HuH-7 (cell line): ENCODE results near the gene EFNA3.

Experiments
- DNase-seq: peaks from one replicate; pipeline ENCODE4 v3.0.0; 2011; ENCODE audit warnings: low spot score

Gene EFNA3

GRCh38 chr1:155068599-155068998 is 10.0 kb upstream of the EFNA3 start:
- no peak for DNase-seq

GRCh38 chr1:155069551-155070157 is 9.0 kb upstream of the EFNA3 start:
- DNase-seq: no peak

DNA sequence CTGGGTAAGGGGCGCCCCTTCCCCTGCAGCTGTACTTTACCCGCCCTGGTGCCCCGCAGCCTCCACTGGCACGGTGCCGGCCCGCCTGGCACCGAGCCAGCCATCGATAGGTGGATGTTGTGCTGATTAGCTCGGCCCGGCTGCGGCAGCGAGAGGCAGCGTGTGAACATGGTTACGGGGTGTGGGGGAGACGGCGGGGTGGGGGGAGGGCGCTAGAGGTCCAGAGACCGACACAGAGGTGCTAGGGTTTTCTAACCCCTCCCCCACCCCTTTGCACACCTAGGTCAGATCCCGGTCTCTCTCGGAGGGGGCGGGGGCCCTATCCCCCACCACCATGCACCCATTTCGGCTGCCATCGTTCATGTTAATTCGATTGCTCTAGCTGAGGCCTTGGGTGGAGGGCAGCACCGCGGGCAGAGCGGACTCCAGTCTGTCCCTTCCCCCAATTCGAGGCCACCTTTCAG is 8.4 kb upstream of the EFNA3 start:
- DNase-seq: no peak

- DNase-seq: peak; percentile 90
Measured at GRCh38 chr1:155070721-155071569, 7.7 kb upstream of the EFNA3 start.

DNA sequence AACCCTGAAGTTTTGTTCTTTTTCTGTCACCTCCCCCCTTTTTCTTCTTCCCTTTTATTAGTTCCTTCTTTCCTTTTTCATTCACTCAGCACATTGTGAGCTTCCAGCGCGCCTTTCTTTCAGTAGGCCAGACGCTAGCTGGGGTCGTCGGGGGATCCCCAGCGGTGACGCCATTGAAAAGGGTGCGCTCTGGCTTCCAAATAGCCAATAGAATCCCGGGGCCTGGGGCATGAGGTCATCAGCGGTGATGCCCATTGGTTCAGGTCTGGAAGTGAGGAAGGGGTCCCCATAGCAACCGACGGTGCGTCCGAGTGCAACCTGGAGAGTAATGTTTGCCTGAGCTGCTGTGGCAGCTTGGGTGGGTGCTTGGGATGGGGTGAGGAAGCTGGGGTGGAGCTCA is 6.9 kb upstream of the EFNA3 start:
- DNase-seq: no peak

GRCh38 chr1:155072531-155073289 is 5.9 kb upstream of the EFNA3 start:
- no peak for DNase-seq

DNA sequence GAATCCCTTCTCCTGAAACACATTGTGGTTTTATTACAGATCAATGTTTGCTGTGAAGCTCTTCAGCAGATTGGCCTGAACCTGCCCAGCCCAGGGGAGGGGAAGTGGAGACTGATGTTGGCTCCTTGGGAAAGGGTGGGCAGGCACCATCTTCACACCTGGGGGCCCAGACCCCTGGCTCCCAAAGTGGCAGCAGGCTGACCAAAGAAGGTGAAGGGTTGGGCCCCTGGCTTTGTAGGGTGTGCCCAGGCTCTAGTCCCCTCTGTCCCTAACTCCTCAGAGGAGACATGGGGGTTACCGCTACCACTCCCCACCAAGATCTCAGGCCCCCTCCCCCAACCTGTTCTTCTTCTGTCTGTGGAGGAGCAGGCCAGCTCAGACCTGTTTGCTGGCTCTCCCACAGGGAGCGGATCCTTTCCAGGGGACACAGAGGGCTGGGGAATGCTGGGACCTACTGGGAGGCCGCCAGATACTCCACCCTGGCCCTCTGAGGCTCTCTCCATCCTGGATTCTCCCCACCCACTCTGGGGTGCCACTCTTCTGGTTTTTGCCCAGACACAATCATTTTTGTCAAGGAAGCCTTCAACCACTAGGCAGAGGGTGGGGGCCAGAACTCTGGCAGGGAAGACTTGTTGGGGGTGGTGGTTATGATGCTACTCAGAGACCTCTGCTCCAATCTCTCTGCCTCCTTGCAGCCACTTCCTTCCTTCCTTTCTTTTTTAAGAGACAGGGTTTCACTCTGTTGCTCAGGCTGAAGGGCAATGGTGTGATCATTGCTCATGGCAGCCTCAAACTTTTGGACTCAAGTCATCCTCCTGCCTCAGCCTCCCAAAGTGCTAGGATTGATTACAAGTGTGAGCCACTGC is 5.0 kb upstream of the EFNA3 start:
- no peak for DNase-seq

- no peak for DNase-seq
Measured at GRCh38 chr1:155075535-155075934, 3.1 kb upstream of the EFNA3 start.

- no peak for DNase-seq
Measured at GRCh38 chr1:155076371-155076770, 2.3 kb upstream of the EFNA3 start.

DNA sequence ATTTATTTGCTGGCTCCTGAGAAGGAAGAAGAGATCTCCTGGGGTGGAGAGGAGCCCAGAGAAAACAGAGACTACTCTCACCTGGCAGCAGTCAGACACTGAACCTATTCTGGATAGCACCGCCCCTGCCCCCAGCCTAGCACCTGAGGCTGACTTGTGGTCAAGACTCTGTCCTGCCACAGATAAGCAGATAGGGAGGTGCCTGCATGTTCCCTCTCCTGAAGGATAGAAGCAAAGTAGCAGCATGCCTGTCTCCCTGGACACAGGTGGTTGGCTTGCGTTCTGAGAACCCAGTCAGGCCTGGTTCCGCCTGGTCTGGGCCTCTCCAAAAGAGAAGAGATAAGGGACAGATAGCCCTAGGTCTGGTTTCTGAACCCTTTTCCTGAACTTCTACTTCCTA is 1.3 kb upstream of the EFNA3 start:
- no peak for DNase-seq

DNA sequence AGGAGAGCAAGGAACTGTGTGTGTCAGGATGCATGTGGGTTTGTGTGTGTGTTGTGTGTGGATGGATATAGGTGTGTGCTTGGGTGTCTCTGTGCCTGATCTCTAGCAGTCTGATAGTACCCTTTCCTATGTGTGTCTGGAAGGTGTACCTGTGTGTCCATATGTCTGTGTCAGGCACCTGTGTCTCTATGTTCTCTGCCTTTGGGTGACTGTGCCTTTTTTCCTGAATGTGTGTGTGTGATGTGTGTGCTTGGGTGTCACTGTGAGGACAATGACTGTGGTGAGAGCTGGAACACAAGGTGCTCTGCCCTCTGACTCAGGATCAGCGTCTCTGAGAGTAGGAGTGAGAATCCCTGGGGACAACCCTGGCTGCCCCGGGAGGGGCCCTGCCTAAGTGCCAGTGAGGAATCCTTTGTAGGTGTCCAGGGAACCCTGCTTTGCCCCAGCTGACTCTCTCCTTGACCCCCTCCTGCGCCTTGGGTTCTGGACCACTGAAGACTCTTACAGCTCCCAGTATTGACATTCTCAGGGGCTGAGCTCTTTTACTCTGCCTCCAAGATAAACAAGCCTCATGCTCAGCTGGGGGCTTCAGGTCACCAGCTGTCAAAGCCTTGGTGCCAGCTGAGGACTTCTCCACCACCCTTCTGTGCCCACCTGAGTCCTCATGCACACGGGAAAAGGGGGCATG is 735 bp upstream of the EFNA3 start:
- no peak for DNase-seq

DNA sequence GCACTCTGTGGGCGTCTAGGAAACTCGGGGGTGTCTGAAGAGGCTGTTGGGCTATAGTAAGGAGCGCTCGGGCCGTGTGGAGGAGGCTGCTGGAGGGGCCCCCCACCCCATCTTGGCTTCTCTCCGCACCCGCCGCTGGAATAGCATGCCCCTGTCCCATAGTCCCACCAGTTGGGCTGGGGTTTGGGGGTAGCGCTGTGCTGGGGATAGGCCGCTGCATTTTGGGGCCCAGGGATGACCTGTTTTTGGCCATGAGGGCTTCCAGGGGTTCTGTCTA is 511 bp downstream of the EFNA3 start:
- DNase-seq: no peak

- peak; percentile 52 for DNase-seq
Measured at GRCh38 chr1:155079487-155080311, 1.1 kb downstream of the EFNA3 start.

- DNase-seq: peak; percentile 82
Measured at GRCh38 chr1:155080312-155081228, 1.9 kb downstream of the EFNA3 start.

- no peak for DNase-seq
Measured at GRCh38 chr1:155081472-155082300, 3.0 kb downstream of the EFNA3 start.

- DNase-seq: no peak
Measured at GRCh38 chr1:155082301-155083051, 3.8 kb downstream of the EFNA3 start.

DNA sequence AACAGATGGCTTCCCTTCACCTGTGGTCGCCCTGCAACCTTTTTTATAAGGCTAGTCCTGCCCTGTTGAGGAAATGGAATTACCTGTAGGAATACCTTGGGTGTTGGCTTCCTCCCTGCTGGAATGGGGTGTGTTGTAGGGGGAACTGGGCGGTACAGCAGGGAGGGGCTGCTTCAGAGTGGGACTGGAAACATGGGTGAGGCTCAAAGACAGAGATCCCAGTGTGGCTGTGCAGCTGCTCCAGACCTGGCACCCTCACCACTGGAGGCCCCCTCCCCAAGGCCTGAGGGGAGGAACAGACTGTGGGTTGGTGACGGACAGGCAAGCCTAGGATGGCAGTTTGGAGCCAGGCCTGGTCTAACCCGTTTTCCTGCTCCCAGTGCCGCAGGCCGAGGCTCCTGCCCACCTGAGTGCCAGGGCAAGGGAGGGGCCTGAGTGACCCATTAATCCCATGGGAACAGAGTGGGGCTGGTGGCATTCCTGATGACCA is 4.5 kb downstream of the EFNA3 start:
- no peak for DNase-seq
